Measurements from ENCODE around the gene C20orf204. TPM values are rescaled to one million over a fixed set of nuclear protein-coding genes. Genes with fewer than 3 reads are reported as not detected.

C20orf204 gene
- total and polyA plus RNA-seq, 10 of the 15 experiments (the other 5 are each of a cell fraction or from before 2014, with no cell fraction given), result 0.24 to 56.0 (median 12.4) TPM

GRCh38 chr20:64040231-64041039, 4.5 kb downstream of the C20orf204 start:
- ChIA-PET CTCF (interaction anchor here (0.5 to 9.1 kb wide), 21 partner anchors 16 to 502 kb away, joined by 3 to 108 read pairs (median 4); partner anchors contain the start of genes NPBWR2, OPRL1, PRPF6 and RGS19), SMC1A (ENCODE audit: uncharacterized antibody, unreplicated experiment) (interaction anchor here (0.6 to 6.1 kb wide), 8 partner anchors 12 to 80 kb away, joined by 3 to 52 read pairs (median 6); partner anchors contain the start of genes OPRL1, PRPF6, RGS19 and SAMD10), POLR2A (interaction anchor here (0.5 to 7.2 kb wide), 13 partner anchors 13 to 503 kb away, joined by 3 to 63 read pairs (median 6); partner anchors contain the start of genes OPRL1, PRPF6, PTK6 and RGS19), RAD21 (ENCODE audit: unreplicated experiment) (interaction anchor here (0.8 to 7.1 kb wide), 15 partner anchors 14 to 503 kb away, joined by 3 to 92 read pairs (median 4); partner anchors contain the start of genes NPBWR2, PRPF6, PTK6 and SAMD10)
- intact Hi-C loops (cut with micrococcal nuclease; ENCODE audit: unreplicated experiment), result no loop called here
- Histone ChIP-seq H3K9ac (ENCODE audit: control insufficient read depth, insufficient read depth, low read length) (peak overlapping the region; percentile 64), H3K36me3 (ENCODE audit: control insufficient read depth in 2 of 2, insufficient read depth in 2 of 2, low read length in 1 of 2) (no peaks in the 10 kb centered on the region; a peak in 1 of 4 replicates), H4K20me1 (ENCODE audit: control insufficient read depth, insufficient read depth) (no peaks in the 10 kb centered on the region), H3K4me1 (ENCODE audit: control insufficient read depth, insufficient read depth, low read length) (peaks cover 35% of the 10 kb centered on the region), H3K9me3 (replicated peaks; ENCODE audit: control insufficient read depth, insufficient read depth, low read length) (no peaks in the 10 kb centered on the region), H3K79me2 (ENCODE audit: control insufficient read depth, insufficient read depth, low read length) (peaks cover 4% of the 10 kb centered on the region), H3K27ac (ENCODE audit: control insufficient read depth, insufficient read depth) (no peak overlapping the region), H3K4me2 (ENCODE audit: control insufficient read depth, insufficient read depth) (peak overlapping the region; percentile 90), H3K27me3 (replicated peaks in 1 of 2; ENCODE audit: control insufficient read depth in 2 of 2, insufficient read depth in 2 of 2, low read length in 1 of 2) (no peaks in the 10 kb centered on the region), H2AFZ (ENCODE audit: control insufficient read depth, low read depth, low read length) (no peak overlapping the region), H3K4me3 (peak overlapping the region; percentile 64; the same call in 1 of the 2 replicates)
- 55% methylated on average over 12 of the region's 12 CpGs for WGBS (ENCODE audit: insufficient coverage, insufficient replicate concordance, low lambda C conversion rate, missing lambda C conversion rate)
- no TSS peak for BruUV-seq (replicated peaks)
- in situ Hi-C loops (cut with MboI), result no loop called here
- no peak for FAIRE-seq
- TF ChIP-seq POLR2AphosphoS5 (IDR thresholded peaks at IDR 0.05; ENCODE audit: low read length) (peak; percentile 26; the same call in 1 of the 2 replicates), BCL11A (IDR thresholded peaks at IDR 0.05; ENCODE audit: low read depth, low read length) (no peak), MTA2 (IDR thresholded peaks at IDR 0.05; ENCODE audit: low read depth) (peak; percentile 4; the same call in 1 of the 2 replicates), POLR2A (IDR thresholded peaks at IDR 0.05; ENCODE audit: low read depth, low read length) (peak; percentile 24), YBX1 (IDR thresholded peaks at IDR 0.05) (no peak), POLR2AphosphoS2 (IDR thresholded peaks at IDR 0.05; ENCODE audit: low read depth, low read length) (peak; percentile 68), HDGF (IDR thresholded peaks at IDR 0.05) (0 out of 2 replicates have a peak, but pooled peaks have one; percentile 20), GATAD2B (conservative IDR thresholded peaks at IDR 0.05; ENCODE audit: low read depth) (no peak)
- DNase-seq (ENCODE audit: low read depth, low spot score), result no peak
- no peak for ATAC-seq

Data from GM12878 (cell line).